MM.1S (cell line): ENCODE measurements around the gene SEC31B.

ENCODE experiments used
- DNase-seq: peaks from one replicate; pipeline ENCODE4 v3.0.0-alpha.2; 2015
- H2AFZ ChIP-seq: fragments of 300-600 bp; sonication (generic); 2 replicates; pipeline ENCODE4 v1.6.0; 2016; ENCODE audit warnings: antibody characterized with exemption, low read length
- H3F3A ChIP-seq: fragments of 300-600 bp; sonication (generic); 2 replicates; pipeline ENCODE4 v1.6.1; 2016; ENCODE audit warnings: mild to moderate bottlenecking, antibody characterized with exemption, low read length, moderate library complexity, mixed read lengths; ENCODE audit not compliant: insufficient read depth
- H3K27ac ChIP-seq: fragments of 300-600 bp; sonication (generic); 2 replicates; pipeline ENCODE4 v1.5.1; 2016; ENCODE audit warnings: mild to moderate bottlenecking, low read length
- H3K27me3 ChIP-seq: fragments of 300-600 bp; sonication (generic); replicated peaks from 2 replicates; pipeline ENCODE4 v1.6.0; 2016; ENCODE audit warnings: low read length; ENCODE audit not compliant: insufficient read depth
- H3K36me3 ChIP-seq: fragments of 300-600 bp; sonication (generic); replicated peaks from 2 replicates; pipeline ENCODE4 v1.6.1; 2016; ENCODE audit warnings: mild to moderate bottlenecking, low read length, mixed read lengths; ENCODE audit not compliant: insufficient read depth
- H3K4me1 ChIP-seq: fragments of 300-600 bp; sonication (generic); 2 replicates; pipeline ENCODE4 v1.6.1; 2016; ENCODE audit warnings: low read length, mixed read lengths
- H3K4me2 ChIP-seq: fragments of 300-600 bp; sonication (generic); 2 replicates; pipeline ENCODE4 v1.6.0; 2016; ENCODE audit warnings: low read depth, low read length
- H3K4me3 ChIP-seq: fragments of 300-600 bp; sonication (generic); 2 replicates; pipeline ENCODE4 v1.5.1; 2016; ENCODE audit warnings: low read length, mixed read lengths
- H3K79me2 ChIP-seq: fragments of 300-600 bp; sonication (generic); 2 replicates; pipeline ENCODE4 v1.6.1; 2016; ENCODE audit warnings: mixed run types, low read length, mixed read lengths
- H3K9ac ChIP-seq: fragments of 300-600 bp; sonication (generic); 2 replicates; pipeline ENCODE4 v1.6.1; 2016; ENCODE audit warnings: low read length, mixed read lengths
- H3K9me2 ChIP-seq: fragments of 300-600 bp; sonication (generic); replicated peaks from 2 replicates; pipeline ENCODE4 v1.6.1; 2016; ENCODE audit warnings: mild to moderate bottlenecking, low read length, mixed read lengths; ENCODE audit not compliant: insufficient read depth
- H3K9me3 ChIP-seq: fragments of 300-600 bp; sonication (generic); replicated peaks from 2 replicates; pipeline ENCODE4 v1.6.1; 2016; ENCODE audit warnings: mild to moderate bottlenecking, low read length, mixed read lengths; ENCODE audit not compliant: insufficient read depth
- H4K20me1 ChIP-seq: fragments of 300-600 bp; sonication (generic); 2 replicates; pipeline ENCODE4 v1.6.1; 2016; ENCODE audit warnings: mild to moderate bottlenecking, low read length, moderate library complexity, mixed read lengths; ENCODE audit not compliant: insufficient read depth
- CTCF ChIP-seq: fragments of 300-600 bp; sonication (generic); IDR thresholded peaks from 2 replicates; pipeline ENCODE4 v1.5.1; 2016; ENCODE audit warnings: antibody characterized with exemption, low read length, mixed read lengths
- EZH2 ChIP-seq: fragments of 300-600 bp; sonication (generic); optimal IDR thresholded peaks from 2 replicates; pipeline ENCODE3; 2017; ENCODE audit warnings: low read depth, mild to moderate bottlenecking, antibody characterized with exemption, low read length, mixed read lengths
- EZH2phosphoT487 ChIP-seq: fragments of 300-600 bp; sonication (generic); IDR thresholded peaks from 2 replicates; pipeline ENCODE4 v1.6.1; 2018; ENCODE audit warnings: antibody characterized with exemption, low read length

The SEC31B gene

GRCh38 chr10:100567249-100567648 is 47.6 kb upstream of the SEC31B start:
- no peak overlapping the region for H3K4me2 ChIP-seq
- no peaks in the 10 kb centered on the region for H3K79me2 ChIP-seq
- TF ChIP-seq CTCF (no peak), EZH2 (no peak)
- H4K20me1 ChIP-seq = no peaks in the 10 kb centered on the region
- no peak overlapping the region for H3K27ac ChIP-seq
- no peaks in the 10 kb centered on the region for H3K9me2 ChIP-seq
- H3K4me1 ChIP-seq = no peaks in the 10 kb centered on the region
- no peaks in the 10 kb centered on the region for H3K36me3 ChIP-seq
- no peak for DNase-seq
- H3K9me3 ChIP-seq = no peaks in the 10 kb centered on the region
- no peak overlapping the region for H3K9ac ChIP-seq
- peaks cover 32% of the 10 kb centered on the region for H3K27me3 ChIP-seq
- H2AFZ ChIP-seq = no peak overlapping the region
- H3K4me3 ChIP-seq = no peak overlapping the region
- no peaks in the 10 kb centered on the region for H3F3A ChIP-seq

GRCh38 chr10:100566561-100566960 is 46.9 kb upstream of the SEC31B start:
- no peak overlapping the region for H3K9ac ChIP-seq
- H3K9me2 ChIP-seq = no peaks in the 10 kb centered on the region
- H3K27me3 ChIP-seq = peaks cover 31% of the 10 kb centered on the region
- no peaks in the 10 kb centered on the region for H3K36me3 ChIP-seq
- no peaks in the 10 kb centered on the region for H3K79me2 ChIP-seq
- no peak overlapping the region for H3K4me3 ChIP-seq
- no peak overlapping the region for H3K27ac ChIP-seq
- no peaks in the 10 kb centered on the region for H3F3A ChIP-seq
- peaks cover 3% of the 10 kb centered on the region; the same call in 1 of the 2 replicates for H3K4me1 ChIP-seq
- TF ChIP-seq CTCF (no peak), EZH2phosphoT487 (no peak), EZH2 (no peak)
- no peaks in the 10 kb centered on the region for H3K9me3 ChIP-seq
- no peaks in the 10 kb centered on the region for H4K20me1 ChIP-seq
- no peak for DNase-seq
- no peak overlapping the region for H2AFZ ChIP-seq
- H3K4me2 ChIP-seq = no peak overlapping the region

- TF ChIP-seq CTCF = no peak
- no peaks in the 10 kb centered on the region for H3K9me3 ChIP-seq
- H3F3A ChIP-seq = no peaks in the 10 kb centered on the region
- H3K36me3 ChIP-seq = no peaks in the 10 kb centered on the region
- peaks cover 30% of the 10 kb centered on the region for H3K27me3 ChIP-seq
- DNase-seq = no peak
- H3K4me3 ChIP-seq = no peak overlapping the region
- H4K20me1 ChIP-seq = no peaks in the 10 kb centered on the region
- no peaks in the 10 kb centered on the region for H3K79me2 ChIP-seq
- peaks cover 6% of the 10 kb centered on the region; the same call in 1 of the 2 replicates for H3K4me1 ChIP-seq
- no peak overlapping the region for H3K9ac ChIP-seq
- no peak overlapping the region for H3K27ac ChIP-seq
- H3K4me2 ChIP-seq = no peak overlapping the region
- H2AFZ ChIP-seq = no peak overlapping the region
- H3K9me2 ChIP-seq = no peaks in the 10 kb centered on the region
These were observed 45.7 kb upstream of the SEC31B start for GRCh38 chr10:100565206-100565985.
